Cerebellar nuclear complex (tissue), 1 donor: ENCODE results near the gene IL12RB2.
"Not testable (repeated sequence)": the region's sequence is repeated elsewhere in the genome, so short reads cannot be mapped to it uniquely, and the experiment has no call there.

Experiments used
- DNase-seq, 2 experiments: peaks; one replicate each; lab custom pipeline; 2025; lab: John Stamatoyannopoulos, UW

Gene IL12RB2

DNA sequence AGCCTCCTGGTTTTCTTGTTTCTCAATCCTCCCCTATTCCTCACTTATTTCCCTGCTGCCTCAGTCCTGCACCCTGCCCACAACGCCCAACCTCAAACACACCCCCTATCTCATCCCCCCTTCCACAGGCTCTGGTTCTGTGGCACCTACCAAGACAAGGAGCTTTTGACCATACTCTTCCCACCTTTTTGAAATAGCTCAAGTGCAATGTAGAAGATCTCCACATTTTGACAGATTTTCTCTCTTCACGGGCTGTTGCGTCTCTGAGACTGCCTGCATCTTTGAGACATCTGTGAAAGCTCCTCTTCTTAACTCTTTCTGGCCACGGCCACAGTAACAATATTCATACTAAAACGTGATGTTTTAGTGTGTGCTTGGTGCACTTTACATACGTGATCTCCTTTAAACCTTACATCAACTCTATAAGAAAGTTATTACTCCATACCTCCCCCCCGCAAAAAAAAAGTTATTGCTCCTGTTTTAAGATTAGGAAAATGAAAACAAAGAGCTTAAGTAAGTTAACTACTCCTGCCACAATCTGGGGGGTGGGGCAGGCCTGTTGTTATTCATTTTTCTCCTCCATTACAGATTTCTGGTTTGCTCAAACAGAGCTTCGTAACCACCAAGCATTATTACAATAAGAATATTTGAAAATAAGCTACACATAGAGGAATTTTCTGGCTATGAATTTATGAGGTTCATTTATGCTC is 124.4 kb downstream of the IL12RB2 start:
- no peak for DNase-seq

DNA sequence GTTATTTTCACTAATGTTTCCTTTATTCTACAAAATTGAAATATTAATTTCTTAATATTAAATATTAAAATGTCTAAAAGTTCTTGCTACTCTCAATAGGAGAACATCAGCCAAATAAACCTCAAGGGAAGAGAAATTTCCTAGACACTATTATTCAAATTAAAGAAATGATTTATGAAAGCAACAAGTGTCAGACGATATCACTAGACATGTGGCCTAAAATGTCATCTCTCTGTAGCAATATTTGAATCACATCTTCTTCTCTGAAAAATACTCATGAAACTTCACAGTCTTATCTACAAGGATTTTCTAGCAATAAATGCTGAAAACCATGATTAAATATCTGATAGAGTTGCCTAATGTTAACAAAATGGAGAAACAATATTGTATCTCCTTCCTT is 125.1 kb downstream of the IL12RB2 start:
- DNase-seq, result no peak

DNA sequence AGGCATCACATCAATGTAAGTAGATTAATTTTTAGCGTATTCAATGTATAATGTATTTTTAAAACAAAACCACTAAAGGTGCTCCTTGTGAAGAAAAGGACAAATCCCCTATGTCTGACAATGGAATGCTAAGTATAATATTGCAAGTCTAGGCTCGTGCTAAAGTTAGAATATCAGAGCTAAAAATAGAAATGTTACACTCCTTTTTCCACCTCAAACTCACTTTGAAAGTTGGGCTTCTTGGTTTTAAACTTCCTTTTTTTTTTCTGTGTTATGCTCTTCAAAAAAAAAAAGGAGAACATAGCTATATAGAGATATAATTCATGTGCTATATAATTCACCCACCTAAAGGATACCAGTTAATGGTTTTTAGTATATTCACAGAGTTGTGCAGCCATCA is 126.2 kb downstream of the IL12RB2 start:
- no peak for DNase-seq

DNA sequence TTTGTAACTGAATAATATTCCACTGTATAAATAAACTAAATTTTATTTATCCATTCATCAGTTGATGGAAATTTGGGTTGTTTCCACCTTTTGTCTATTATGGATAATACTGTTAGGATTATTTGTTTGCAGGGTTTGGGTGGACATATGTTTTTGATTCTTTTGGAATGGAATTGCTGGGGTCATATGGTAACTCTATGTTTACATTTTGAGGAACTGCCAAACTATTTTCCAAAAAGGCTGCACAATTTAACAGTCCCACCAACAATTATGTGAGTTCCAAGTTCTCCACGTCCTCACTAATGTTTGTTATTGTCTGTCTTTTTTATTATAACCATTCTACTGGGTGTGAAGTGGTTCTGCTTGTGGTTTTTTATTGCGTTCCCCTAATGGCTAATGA is 126.8 kb downstream of the IL12RB2 start:
- DNase-seq, result no peak

DNA sequence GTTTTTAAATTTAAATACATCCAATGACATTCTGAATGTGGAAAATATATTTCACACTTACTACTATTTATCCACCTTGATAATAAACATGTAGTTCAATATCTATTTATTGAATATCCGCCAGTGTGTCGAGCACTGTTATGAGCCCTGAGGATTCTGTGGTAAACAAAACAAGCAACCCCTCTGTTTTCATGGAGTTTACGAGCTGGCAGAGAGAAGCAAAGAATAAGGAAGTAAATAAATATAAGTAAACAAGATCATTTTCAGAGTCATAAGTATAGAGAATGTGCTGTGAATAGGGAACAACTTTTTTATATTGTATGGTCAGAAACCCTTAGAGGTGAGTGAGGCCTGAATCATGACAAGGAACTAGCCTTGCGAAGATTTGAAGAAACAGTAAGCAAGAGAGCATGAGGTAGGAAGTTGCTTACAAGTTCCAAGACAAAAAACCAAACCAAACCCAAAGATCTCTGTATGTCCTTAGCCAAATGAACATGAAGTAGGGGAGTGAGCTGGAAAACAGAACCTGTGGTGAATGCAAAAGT is 128.9 kb downstream of the IL12RB2 start:
- DNase-seq, result no peak

DNA sequence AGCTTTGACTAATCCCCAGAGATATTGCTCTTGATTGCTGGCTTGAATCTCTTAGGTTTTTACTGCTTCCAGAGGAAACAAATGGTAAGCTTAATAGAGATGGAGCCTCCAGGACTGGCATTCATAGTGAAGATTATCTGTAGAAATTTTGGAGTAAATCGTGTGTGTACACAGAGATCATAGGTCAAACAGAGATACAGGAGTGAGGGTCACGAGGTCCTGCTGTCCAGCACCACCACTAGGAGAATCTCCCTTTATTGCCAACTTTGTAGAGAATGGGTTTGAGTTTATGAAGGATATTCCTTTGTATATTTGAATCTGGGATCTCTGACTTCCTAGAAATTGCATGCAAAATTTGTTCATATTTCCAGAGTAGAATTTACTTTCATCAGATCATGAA is 130.3 kb downstream of the IL12RB2 start:
- no peak for DNase-seq

DNA sequence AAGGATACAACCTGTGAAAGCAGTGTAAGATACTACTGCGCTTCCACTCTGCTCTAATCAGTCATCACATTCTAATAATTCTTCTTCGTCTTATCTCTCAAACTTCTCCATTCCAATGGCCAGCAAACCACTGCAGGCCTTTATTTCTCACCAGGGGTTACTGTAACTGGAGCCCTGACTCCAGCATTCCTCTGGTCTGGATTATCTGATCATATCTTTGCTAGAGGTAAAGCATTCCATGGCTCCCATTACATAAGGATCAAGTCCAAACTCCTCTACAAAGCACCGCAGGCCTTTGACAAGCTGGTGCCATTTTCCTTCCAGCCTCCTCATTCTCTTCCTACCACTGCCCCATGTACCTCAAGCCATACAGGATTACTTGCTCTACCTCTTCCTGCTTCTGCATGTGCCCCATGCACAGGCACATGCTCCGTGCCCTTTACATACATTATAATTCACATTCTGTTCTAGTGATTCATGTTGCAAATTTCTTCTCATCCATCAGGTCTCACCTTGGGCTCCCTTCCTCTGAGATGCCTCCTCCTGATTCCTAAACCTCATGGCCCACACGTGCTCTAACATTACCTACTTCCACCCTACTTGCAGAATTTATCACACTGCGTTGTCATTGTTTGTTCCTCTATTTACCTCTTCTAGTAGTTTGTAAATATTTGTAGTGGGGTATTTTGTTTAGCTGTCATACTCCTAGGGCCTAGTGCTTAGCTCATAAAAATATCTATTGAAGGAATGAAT is 131.8 kb downstream of the IL12RB2 start:
- no peak for DNase-seq

DNA sequence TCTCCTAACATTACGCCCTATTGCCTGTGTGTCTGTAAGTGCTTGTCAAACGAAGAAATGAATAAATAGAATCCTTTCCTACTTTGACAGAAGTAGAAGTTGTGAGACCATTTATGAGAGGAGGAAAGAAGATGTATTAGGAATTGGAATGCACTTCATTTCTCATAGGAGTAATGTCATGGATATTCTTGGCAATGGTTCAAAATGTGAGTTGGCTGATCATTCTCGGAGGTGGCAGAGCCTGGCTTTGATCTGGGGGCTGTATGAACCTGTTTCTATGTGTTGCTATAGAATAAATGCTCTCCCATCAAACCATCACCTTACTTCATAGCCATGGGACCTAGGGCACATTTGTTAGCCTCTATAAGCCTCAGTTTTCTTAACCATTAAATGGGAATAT is 132.7 kb downstream of the IL12RB2 start:
- no peak for DNase-seq

DNA sequence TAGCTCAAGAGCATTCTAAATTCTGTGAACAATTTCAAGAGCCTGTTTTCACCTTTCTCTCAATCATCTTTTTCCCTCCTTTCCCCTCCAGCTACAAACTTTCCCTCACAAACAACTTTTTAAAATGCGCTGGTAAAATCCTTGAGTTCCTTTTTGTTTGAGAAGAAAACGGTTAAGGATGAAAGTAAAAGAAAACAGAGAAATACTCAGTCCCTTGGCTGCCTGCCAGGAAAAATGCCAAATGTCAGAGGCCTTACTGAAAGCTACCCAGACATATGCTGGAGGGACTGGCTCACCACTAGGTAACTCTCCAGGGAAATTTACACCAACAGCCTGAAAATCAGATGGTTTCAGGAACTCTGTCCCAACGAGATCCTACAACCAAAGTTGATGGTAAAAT is 133.5 kb downstream of the IL12RB2 start:
- no peak for DNase-seq

DNA sequence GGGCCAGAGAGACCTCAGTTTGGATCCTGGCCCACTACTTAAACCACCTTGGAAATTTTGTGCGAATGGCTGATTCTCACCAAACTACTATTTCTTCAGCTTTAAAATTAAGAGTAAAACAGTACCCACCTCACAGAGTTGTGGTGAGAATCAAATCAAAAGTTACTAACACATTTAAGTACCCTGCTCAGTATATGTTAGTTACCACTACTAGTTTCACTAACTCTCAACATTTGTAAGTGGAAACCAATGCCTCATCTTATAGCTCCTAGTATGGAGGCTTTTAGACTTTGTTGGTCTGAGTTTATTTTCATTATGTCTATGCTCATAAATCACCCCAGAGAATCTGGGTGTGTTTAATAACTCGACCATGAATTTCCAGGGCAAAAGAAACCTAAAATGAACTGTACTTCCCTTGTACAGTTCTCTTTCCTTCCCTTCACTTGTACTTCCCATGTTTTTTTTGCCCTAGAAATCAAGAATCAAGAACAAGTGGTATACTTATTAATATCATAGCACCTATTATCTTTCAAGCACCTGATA is 134.1 kb downstream of the IL12RB2 start:
- DNase-seq, result no peak

DNA sequence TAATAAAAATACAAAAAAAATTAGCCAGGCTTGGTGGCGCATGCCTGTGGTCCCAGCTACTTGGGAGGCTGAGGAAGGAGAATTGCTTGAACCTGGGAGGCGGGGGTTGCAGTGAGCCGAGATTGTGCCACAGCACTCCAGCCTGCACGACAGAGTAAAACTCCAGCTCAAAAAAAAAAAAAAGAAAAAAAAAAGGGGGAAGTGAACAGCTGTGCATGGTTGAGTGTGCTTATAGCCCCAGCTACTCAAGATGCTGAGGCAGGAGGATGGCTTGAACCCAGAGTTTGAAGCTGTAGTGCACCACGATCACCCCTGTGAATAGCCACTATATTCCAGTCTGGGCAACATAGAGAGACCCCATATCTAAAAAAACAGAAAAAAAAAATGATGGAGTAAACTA is 138.3 kb downstream of the IL12RB2 start:
- DNase-seq, result not testable (repeated sequence)
